Fibroblast of the aortic adventitia (primary cell): ENCODE data around the gene ENC1. TPM values are rescaled to one million over a fixed set of nuclear protein-coding genes. Genes with fewer than 3 reads are reported as not detected.
A peak's percentile ranks its signal among the peaks of the same experiment; 100 is the strongest.

ENCODE experiments used
- DNase-seq: peaks from one replicate; pipeline ENCODE4 v3.0.0-alpha.2; 2010; ENCODE audit warnings: low read depth
- H3K4me3 ChIP-seq: 2 replicates; pipeline ENCODE4 v1.5.1; 2011; ENCODE audit warnings: low read depth, mild to moderate bottlenecking, control low read depth, low read length, moderate library complexity
- CTCF ChIP-seq: IDR thresholded peaks from 2 replicates; pipeline ENCODE4 v1.5.1; 2011; ENCODE audit warnings: mild to moderate bottlenecking, low read length, control low read depth, inconsistent platforms; ENCODE audit not compliant: insufficient read depth
- total RNA-seq: library from RNA; depleted of rRNA; stranded (reverse); fragments of >200 nt; gene quantifications from 2 replicates; pipeline ENCODE4 v1.2.3, GENCODE V29; 2012; ENCODE audit warnings: low replicate concordance

ENC1 gene
- total RNA-seq, 1 donor: 21.0 TPM

- TF ChIP-seq CTCF: no peak
- DNase-seq: no peak
- H3K4me3 ChIP-seq: no peak overlapping the region
Observed at GRCh38 chr5:74655206-74655605, 14.7 kb upstream of the ENC1 start.

DNA sequence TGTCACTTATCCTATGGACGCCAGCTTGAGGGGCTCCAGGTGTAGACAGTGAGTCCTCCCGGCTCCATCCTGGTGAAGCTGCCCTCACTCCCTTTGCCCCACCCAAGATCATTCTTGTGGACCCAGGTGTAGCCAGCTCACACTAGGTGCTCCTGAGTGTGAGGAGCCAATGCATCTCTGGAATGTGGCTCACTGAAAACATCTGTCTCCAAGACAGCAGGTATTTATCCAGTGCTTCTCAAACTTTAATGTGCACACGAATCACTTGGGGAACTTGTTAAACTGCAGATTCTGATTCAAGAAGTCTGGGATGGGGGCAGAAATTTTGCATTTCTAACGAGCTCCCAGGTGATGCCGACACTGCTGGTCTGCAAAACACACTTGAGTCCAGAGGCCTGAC is 13.5 kb upstream of the ENC1 start:
- no peak for TF ChIP-seq CTCF
- no peak for DNase-seq
- H3K4me3 ChIP-seq: no peak overlapping the region

- no peak for DNase-seq
- TF ChIP-seq CTCF: no peak
- no peak overlapping the region for H3K4me3 ChIP-seq
Observed at GRCh38 chr5:74652576-74652975, 12.0 kb upstream of the ENC1 start.

DNA sequence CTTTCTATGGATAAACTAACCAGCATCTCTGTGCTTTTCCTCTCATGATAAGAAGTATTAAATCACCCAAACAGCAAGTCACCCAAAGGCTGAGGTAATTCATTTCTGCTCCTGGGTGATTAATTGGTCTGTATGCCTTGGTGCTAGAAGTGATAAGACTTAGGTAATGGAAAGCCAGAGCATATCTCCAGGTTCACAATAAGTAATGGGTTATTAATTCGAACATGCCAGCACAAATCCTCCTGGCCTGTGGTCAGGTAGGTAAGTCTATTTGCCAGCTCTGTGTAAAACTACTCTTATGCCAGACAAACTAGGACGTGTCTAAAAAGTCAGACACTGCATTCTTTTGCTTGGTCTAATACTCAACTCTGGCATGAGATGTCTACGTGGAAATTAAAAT is 11.2 kb upstream of the ENC1 start:
- TF ChIP-seq CTCF: no peak
- no peak overlapping the region for H3K4me3 ChIP-seq
- DNase-seq: no peak

GRCh38 chr5:74649421-74649973 is 9.0 kb upstream of the ENC1 start:
- no peak for TF ChIP-seq CTCF
- peak; percentile 76 for DNase-seq
- H3K4me3 ChIP-seq: no peak overlapping the region

- DNase-seq: peak; percentile 79
- no peak overlapping the region for H3K4me3 ChIP-seq
- TF ChIP-seq CTCF: peak; percentile 60
Observed at GRCh38 chr5:74648835-74649293, 8.3 kb upstream of the ENC1 start.

DNA sequence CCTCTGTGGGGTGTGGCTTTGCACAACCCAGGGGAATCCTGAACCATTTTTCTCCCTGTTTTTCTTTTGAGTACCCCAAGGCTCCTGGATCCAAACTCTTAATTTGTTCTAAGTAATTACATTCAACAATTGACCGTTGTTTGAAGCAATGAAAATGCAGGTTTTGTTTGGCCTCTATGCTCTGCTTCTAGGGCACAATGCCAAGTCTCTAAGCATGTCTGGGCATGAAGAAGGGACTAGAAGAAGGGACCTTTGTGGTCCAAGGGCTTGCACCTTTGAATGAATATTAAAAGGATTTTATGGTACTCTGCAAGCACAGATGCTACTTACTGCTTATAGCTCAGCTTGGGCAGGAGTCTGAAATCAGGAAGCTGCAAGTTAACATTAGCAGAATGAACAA is 6.6 kb upstream of the ENC1 start:
- TF ChIP-seq CTCF: no peak
- no peak overlapping the region for H3K4me3 ChIP-seq
- peak; percentile 21 for DNase-seq
